Measurements from ENCODE around the gene MTSS2.
A peak's percentile ranks its signal among the peaks of the same experiment; 100 is the strongest.

Gene MTSS2, protein sequence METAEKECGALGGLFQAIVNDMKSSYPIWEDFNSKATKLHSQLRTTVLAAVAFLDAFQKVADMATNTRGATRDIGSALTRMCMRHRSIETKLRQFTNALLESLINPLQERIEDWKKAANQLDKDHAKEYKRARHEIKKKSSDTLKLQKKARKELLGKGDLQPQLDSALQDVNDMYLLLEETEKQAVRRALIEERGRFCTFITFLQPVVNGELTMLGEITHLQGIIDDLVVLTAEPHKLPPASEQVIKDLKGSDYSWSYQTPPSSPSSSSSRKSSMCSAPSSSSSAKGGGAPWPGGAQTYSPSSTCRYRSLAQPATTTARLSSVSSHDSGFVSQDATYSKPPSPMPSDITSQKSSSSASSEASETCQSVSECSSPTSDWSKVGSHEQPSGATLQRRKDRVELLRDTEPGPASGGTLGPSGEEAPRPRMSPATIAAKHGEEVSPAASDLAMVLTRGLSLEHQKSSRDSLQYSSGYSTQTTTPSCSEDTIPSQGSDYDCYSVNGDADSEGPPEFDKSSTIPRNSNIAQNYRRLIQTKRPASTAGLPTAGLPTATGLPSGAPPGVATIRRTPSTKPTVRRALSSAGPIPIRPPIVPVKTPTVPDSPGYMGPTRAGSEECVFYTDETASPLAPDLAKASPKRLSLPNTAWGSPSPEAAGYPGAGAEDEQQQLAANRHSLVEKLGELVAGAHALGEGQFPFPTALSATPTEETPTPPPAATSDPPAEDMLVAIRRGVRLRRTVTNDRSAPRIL

DNA sequence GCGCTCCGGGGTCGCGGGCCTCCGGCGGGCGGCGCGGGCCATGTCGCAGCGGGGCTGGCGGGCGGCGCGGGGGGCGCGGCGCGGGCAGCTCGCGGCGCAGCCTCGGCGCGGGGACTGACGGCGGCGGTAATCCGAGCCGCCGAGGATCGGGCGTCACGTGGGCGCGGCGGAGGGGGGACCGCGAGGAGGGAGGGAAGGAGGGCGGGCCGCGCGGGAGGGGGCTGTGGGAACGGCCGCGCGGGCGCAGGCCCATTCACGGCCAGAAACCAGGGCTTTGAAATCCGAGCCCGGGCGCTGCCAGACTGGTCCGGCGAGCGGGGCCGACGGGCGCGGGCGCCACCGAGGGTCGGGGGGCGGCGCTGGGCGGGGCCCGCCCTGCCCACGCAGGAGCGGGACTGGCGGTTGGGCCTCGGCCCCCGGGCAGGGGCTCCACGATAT lies at the start of gene MTSS2:
Gene MTSS2, minus strand, starts transcription at position 116 of the 438 bp plus-strand sequence. CDS start 262 bp downstream, outside the sequence.
- DNase-seq: peak; percentile 77

- DNase-seq: no peak
These were observed 49.5 kb upstream of the MTSS2 start for GRCh38 chr16:70735141-70735979.

- DNase-seq: no peak
These were observed 48.8 kb upstream of the MTSS2 start for GRCh38 chr16:70734522-70735095.

DNA sequence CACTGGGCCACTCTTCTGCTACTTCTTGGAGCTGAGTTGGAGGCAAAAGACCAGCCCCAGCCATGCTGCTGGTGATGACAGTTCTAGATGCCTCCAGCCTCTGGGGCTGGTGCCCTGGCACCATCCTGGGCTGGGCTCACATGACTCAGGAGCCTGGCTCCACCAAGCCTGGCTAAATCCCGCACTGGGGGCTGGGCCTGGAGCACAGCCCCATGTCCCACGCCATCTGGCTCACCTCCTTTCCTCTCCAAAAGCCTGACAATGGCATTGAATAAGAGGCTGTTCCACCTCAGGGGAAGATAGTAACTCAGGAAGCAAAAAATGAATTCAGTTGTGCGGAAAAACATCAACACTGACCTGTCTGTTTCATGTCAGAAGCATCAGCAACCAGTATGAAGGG lies 45.1 kb upstream of the MTSS2 start:
- DNase-seq: no peak

GRCh38 chr16:70730031-70730430 lies 44.2 kb upstream of the MTSS2 start:
- no peak for DNase-seq

- DNase-seq: no peak
These were observed 43.4 kb upstream of the MTSS2 start for GRCh38 chr16:70729292-70729691.

GRCh38 chr16:70728150-70728549 lies 42.3 kb upstream of the MTSS2 start:
- DNase-seq: no peak

DNA sequence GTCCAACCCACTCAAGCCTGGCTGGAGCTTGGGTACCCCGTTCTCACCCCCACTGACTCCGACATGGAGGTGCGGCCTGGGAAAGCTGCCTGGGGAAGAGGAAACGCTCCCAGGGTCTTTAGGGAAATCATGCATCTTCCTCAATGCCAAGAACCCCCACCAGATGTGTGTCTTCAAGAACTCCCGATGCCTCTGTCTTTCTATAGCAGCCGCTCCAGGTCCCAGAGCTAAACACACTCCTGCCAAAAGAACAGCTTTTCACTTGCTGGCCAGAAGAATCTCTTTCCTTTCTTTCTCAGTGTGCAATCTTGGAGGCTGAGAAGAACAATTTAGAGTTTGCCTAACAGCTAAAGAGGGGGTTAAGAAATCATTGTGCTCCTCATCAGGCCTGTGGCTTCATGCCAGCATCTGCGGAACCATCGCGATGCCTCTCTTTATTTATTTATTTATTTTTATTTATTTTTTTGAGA lies 41.1 kb upstream of the MTSS2 start:
- no peak for DNase-seq

DNA sequence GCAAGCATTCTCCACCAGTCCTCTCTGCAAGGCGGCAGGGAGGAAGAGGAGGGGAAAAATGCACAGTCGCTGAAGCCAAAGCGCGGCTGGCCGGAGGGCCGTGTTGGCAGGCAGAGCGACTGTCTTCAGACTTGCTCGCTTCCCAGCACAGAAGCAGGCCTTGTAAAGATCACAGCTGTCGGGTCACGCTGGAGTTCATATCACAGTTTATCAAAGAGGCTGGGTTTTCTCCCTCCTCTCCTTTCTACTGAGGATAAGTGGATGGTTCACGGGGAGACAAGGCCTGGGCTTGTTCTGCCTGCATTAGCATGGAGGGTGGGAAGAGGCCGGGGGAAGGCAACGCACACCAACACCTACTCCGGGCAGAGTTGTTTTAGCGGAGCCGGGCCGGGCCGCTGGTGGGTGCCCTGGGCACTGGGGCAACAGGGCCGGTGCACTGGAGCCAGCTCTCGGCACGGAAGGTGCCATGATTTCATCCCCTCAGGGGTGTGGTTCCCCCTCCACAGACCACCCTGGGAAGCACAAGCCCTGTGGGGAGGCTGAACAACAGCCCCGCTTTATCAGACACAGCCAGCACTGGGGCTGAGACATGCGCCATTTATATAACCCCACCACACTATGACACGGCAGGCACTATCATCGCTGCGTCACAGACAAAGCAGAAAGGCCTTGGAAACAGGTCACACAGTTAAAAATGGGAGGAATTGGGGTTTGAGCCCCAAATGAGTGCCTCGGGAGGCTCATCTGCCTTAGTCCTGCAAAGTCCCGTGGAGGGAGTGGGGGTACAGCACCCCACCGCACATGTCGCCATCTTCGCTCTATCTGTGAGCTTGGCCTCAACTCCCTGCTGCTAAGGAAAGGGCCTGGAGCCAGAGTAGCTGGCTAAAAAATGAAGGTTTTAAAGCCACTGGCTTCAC lies 40.3 kb upstream of the MTSS2 start:
- no peak for DNase-seq

DNA sequence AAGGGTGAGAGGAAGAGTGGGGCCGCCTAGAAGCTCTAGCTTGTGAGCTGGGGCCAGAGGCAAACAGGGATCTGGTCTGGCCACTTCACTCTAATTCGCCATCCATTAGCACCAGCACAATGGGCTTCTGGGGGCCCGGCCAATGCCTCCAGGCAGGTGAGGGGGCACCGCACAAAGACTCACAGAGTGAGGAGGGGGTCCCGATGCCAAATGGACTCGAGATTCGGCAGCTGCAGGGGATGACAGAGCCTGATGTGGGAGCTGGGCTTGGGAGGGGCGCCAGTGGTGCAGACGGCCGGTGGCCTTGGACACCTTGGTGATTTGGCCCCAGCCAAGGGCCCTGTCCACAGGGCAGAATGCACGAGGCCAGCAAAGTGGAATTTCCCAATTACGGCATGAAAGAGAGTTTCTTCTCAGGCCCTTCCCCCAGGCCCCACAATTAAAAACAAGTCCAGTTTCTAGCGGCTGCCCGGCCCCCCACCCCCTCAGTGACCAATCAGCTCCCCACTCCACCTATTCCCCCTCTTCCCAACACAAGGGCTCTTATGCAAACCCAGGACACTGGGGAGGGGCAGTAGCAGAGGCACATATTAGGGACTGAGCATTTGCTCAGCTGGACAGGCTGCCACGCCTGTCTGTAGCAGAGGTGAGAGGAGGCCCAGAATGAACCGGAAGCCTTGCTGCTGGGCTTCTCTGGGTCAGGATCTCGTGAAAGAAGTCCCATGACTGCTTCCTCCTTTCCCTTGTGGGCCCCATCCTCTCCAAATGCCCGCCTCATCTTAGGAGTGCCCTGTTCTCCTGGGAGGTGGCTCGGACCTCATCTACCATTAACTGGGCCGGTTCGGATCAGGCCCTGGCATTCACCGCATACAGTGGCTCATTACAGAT lies 39.4 kb upstream of the MTSS2 start:
- DNase-seq: peak; percentile 44

DNA sequence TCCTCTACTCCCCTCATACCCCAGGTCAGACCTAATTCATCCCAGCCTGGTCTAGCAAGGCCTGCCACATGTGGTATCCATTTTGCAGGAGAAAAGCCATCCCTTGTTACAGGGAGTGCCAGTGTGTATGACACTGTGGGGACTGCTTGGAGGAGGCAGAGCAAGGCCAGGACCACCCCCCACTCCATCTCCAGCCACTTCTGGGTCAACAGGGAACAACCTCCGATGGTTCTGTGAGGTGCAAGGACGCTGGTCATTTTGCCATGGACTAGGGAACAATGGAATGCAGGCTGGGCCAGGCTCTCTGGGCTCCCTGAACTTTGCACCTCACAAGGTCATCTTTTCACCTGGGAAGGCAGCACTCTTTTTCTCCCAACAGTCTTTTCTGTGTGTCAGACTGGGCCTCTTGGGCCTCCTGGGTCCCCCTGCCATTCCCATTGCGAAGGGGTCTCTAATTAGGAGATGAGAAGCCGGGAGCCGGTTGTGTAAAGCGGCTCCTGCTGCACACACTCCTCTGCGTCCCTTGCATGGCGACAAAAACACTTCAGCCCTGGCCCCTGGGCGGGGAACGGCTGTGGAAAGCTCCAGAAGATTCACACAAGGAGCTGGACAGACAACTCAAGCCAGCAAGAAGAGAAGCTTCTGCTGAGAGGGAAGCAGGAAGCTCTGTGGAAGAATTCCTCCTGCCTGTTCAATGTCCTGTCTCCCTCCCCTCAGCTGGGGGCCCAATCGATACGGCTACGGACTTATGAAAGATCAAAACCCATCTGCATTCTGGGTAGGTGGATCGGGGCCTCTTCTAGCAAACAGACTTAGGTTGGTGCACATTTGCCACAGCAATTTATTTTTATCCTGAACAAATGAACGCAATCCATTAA lies 38.5 kb upstream of the MTSS2 start:
- no peak for DNase-seq

- DNase-seq: no peak
These were observed 37.9 kb upstream of the MTSS2 start for GRCh38 chr16:70723740-70724145.

DNA sequence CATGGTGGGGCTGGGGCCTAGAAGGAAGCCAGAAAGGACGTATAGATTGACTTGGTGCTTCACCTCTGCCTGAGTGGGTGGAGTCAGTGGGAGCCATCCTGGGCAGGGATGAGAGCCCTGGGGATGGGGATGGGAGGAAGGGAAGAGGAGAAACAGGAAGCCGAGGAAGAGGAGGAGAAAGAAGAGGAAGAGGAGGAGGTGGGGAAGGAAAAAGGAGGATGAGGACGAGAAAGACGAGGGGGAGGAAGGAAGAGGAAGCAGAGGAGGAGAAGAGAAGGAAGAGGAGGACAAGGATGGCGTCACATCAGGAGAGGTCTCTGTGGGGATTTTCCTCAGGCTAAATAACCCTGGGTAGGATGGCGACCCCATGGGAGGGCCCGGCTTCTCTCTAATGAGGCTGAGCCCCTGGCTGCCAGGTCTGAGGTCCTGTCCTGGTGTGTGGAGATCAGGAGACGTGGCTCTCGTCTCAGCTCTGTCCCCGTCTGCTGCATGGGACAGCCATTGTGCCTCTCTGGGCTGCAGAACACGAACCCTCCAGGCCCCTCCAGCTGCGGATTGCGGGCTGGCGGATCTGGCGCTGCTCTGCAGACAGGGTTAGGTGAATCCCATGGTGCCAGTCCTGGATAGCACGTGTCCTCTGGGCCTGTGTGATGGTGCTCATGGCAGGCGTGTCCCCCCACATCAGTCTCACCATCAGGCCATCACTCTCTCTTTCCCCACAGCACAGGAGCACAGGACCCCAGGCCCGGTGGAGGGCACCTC lies 35.5 kb upstream of the MTSS2 start:
- no peak for DNase-seq

DNA sequence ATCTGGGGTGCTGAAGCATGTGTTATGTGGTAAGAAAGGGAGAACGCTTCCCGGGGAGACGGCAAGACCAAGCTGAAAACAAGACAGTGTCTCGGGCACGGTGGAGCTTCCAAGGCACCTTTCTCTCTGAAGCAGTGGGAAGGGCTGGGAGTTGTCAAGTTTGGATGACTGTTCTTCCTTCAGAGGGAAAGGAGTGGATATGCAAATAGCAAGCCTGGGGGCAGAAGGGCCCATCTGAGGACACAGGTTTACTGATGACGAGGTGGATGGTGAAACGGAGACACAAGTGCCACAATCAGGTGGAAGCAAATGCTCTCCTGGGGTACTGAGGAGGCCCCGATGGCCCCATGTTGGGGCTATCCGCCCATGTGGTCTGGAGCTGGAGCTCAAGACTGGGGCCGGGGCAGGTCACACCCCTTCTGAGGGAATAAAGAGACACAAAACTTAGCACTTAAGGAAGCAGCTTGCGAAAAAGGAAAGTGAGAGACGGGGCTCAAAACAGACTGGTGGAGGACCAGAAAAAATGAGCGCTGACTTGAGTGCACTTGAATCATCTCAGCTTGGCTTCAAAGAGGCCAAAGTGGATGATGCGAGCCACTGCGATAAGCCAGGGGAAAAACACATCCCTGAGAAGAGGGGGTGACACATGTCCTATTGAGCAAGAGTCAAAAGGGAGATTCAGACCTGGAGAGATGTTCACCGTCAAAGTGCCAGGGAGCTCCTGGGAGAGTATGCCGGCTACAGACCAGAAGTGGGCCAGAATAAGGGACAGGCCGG lies 34.8 kb upstream of the MTSS2 start:
- DNase-seq: no peak

- DNase-seq: no peak
These were observed 31.2 kb upstream of the MTSS2 start for GRCh38 chr16:70717065-70717464.

DNA sequence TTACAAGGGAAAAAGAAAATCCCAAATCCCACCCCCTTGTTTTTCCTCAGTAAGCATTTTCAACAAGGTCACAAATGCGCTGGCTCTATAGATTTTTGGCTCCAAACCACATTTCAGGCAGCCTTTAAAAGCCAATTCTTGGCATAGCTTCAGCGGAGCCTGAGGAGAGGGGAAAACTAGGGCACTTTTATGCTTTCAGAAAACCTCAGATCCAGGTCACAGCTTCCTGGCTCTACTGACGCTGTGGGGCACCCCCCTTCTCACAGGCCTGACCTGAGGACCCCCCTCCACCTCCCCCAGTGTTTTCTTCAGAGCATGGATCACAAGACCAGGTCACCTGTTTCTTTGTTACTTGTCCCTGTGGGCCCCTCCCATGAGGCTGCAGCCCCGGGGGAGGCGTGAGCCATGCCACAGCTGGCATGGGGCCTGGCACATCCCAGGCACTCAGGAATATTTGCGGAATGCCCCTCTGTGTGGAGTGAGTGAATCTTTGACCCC lies 30.1 kb upstream of the MTSS2 start:
- DNase-seq: peak; percentile 87

DNA sequence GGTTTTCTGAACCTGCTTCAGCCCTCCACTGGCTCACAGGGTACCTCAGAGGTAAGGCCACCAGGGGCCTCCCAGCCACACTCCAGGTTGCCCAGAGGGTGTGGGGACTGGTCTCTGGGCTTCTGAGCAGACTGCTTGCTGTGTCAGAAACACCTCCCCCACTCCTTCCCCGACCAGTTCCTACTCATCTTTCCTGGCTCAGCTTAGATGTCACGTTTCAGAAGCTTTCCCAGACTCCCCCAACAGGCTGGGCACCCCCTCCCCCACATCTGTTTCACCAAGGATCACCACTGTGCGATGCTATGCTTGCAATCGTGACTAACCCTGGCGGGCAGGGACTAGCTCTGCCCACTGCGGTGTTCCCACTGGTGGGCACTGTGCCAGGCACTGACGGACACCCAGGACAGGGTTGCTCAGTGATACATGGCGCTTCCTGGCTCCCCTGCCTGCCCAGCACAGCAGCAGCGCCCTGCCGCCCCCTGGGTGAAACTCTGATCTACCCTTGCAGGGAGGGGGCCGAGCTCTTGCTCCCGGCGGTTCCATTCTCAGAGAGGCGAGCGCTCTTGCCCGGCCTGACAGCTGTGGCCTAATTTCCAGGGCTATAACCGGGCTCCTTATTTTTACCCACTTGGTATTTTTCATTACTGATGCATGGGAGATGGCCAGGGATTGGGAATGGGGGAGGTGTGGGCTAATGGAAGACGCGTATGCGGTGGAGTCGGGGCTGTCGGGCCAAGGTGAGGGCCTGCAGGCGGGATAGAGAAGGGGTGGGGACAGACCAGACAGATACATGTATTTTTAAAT lies 29.4 kb upstream of the MTSS2 start:
- DNase-seq: peak; percentile 74
